DOHH2 (cell line): ENCODE measurements around the gene ARMC8.

Experiments
- CTCF ChIP-seq: fragments of 200-600 bp; sonication (generic); IDR thresholded peaks from one replicate; pipeline ENCODE4 v1.5.1; 2014; ENCODE audit warnings: antibody characterized with exemption, mild to moderate bottlenecking, low read depth, low read length; ENCODE audit not compliant: poor library complexity, severe bottlenecking
- EZH2phosphoT487 ChIP-seq: fragments of 200-600 bp; sonication (generic); IDR thresholded peaks from 2 replicates; pipeline ENCODE4 v1.6.1; 2017; ENCODE audit warnings: borderline replicate concordance, mild to moderate bottlenecking, antibody characterized with exemption, low read length, moderate library complexity, mixed read lengths

- no peak for TF ChIP-seq CTCF
- TF ChIP-seq EZH2phosphoT487: no peak
Measured at GRCh38 chr3:138317687-138318086, 130.6 kb downstream of the ARMC8 start.
